Measurements from ENCODE around the gene CITED4.

DNA sequence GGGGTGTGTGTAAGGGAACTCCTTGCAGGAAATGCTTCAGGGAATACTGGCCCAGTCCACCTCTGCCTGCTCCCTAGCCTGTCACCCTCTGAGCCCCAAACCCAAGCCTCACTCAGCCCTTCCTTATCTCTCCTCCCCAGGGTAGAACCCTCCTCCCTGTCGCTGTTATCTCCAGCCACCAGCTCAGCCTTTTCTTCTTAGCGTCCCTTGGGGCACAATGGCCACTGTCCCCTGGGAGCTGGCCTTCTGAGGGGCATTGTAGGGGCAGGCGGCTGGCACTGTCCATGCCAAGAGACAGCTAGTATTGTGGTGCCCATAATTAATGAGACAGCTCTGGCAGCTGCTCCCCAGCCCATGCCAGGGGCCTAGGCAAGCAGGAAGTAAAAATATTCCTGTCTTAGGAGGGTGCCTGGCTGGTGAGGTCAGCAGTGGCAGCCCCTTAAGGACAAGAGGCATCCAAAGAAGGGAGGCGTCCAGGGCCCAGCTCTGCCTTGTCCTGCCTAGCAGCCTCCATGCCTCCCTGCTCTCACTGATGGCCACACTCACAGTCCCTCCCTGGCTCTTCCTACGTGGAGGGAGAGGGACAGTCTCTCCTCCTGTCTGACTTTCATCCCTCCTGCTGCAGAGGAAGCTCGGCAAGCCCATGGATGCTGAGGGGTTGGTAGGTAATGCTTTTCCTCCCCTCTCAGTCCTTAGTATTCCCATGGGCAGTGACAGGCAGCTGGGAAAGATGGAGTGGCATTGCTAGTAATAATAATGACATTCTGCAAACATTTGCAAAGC, 41.1 kb downstream of the CITED4 start:
- TF ChIP-seq, protein P1, sequence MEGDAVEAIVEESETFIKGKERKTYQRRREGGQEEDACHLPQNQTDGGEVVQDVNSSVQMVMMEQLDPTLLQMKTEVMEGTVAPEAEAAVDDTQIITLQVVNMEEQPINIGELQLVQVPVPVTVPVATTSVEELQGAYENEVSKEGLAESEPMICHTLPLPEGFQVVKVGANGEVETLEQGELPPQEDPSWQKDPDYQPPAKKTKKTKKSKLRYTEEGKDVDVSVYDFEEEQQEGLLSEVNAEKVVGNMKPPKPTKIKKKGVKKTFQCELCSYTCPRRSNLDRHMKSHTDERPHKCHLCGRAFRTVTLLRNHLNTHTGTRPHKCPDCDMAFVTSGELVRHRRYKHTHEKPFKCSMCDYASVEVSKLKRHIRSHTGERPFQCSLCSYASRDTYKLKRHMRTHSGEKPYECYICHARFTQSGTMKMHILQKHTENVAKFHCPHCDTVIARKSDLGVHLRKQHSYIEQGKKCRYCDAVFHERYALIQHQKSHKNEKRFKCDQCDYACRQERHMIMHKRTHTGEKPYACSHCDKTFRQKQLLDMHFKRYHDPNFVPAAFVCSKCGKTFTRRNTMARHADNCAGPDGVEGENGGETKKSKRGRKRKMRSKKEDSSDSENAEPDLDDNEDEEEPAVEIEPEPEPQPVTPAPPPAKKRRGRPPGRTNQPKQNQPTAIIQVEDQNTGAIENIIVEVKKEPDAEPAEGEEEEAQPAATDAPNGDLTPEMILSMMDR (conservative IDR thresholded peaks at IDR 0.05; ENCODE audit: low read length): no peak
- TF ChIP-seq EZH2phosphoT487 (IDR thresholded peaks at IDR 0.05; ENCODE audit: borderline replicate concordance, low read depth, low read length): no peak
